Hepatocyte (in vitro differentiated cells): ENCODE measurements around the gene CDYL. TPM values are rescaled to one million over a fixed set of nuclear protein-coding genes. Genes with fewer than 3 reads are reported as not detected.
A peak's percentile ranks its signal among the peaks of the same experiment; 100 is the strongest.

Source experiments
- DNase-seq: peaks from one replicate; pipeline ENCODE4 v3.0.0-alpha.2; 2016; ENCODE audit warnings: low spot score
- H2AFZ ChIP-seq: fragments of 200-600 bp; sonication (generic); 2 replicates; pipeline ENCODE4 v1.6.0; 2016; ENCODE audit warnings: antibody characterized with exemption, mild to moderate bottlenecking
- H3K27ac ChIP-seq: fragments of 200-600 bp; sonication (generic); 2 replicates; pipeline ENCODE4 v1.5.1; 2016; ENCODE audit warnings: mild to moderate bottlenecking
- H3K27me3 ChIP-seq: fragments of 200-600 bp; sonication (generic); 2 replicates; pipeline ENCODE4 v1.6.1; 2016
- H3K36me3 ChIP-seq: fragments of 200-600 bp; sonication (generic); replicated peaks from 2 replicates; pipeline ENCODE4 v1.5.1; 2016; ENCODE audit warnings: low read depth; ENCODE audit not compliant: insufficient read depth
- H3K4me1 ChIP-seq: fragments of 200-600 bp; sonication (generic); 2 replicates; pipeline ENCODE4 v1.5.1; 2016; ENCODE audit warnings: mild to moderate bottlenecking, moderate library complexity; ENCODE audit not compliant: insufficient read depth
- H3K4me2 ChIP-seq: fragments of 200-600 bp; sonication (generic); 2 replicates; pipeline ENCODE4 v1.6.0; 2016
- H3K4me3 ChIP-seq: fragments of 200-600 bp; sonication (generic); 2 replicates; pipeline ENCODE4 v1.5.1; 2016; ENCODE audit warnings: mild to moderate bottlenecking
- H3K79me2 ChIP-seq: fragments of 200-600 bp; sonication (generic); 2 replicates; pipeline ENCODE4 v1.6.0; 2017; ENCODE audit warnings: mild to moderate bottlenecking
- H3K9me2 ChIP-seq: fragments of 200-600 bp; sonication (generic); replicated peaks from 2 replicates; pipeline ENCODE4 v1.6.0; 2017; ENCODE audit warnings: mild to moderate bottlenecking; ENCODE audit not compliant: insufficient read depth
- H3K9me3 ChIP-seq: fragments of 200-600 bp; sonication (generic); 2 replicates; pipeline ENCODE4 v1.5.1; 2016; ENCODE audit warnings: low read depth, mild to moderate bottlenecking
- H4K20me1 ChIP-seq: fragments of 200-600 bp; sonication (generic); 2 replicates; pipeline ENCODE4 v1.6.0; 2016; ENCODE audit warnings: mild to moderate bottlenecking; ENCODE audit not compliant: insufficient read depth, poor library complexity, severe bottlenecking
- CTCF ChIP-seq: fragments of 200-600 bp; sonication (generic); IDR thresholded peaks from 2 replicates; pipeline ENCODE4 v1.5.1; 2016; ENCODE audit warnings: antibody characterized with exemption, mild to moderate bottlenecking; ENCODE audit not compliant: poor library complexity
- EZH2 ChIP-seq: fragments of 200-600 bp; sonication (generic); IDR thresholded peaks from 2 replicates; pipeline ENCODE4 v1.6.1; 2016; ENCODE audit warnings: antibody characterized with exemption, mild to moderate bottlenecking, borderline replicate concordance
- EZH2phosphoT487 ChIP-seq: fragments of 200-600 bp; sonication (generic); IDR thresholded peaks from one replicate; pipeline ENCODE4 v1.6.1; 2018; ENCODE audit warnings: antibody characterized with exemption, mild to moderate bottlenecking, low read depth, moderate library complexity; ENCODE audit not compliant: unreplicated experiment, severe bottlenecking
- WGBS: methylation state at CpG from one replicate; pipeline ENCODE4 v1.1.6; 2016; ENCODE audit warnings: low lambda C conversion rate; ENCODE audit errors: missing lambda C conversion rate; 5-methylcytosine and 5-hydroxymethylcytosine counted together
- polyA plus RNA-seq: library from polyadenylated mRNA; unstranded; fragments of >200 nt; fragmentation: Nextera tagmentation; extraction: Ambion mirVana; gene quantifications from 2 replicates; pipeline ENCODE4 v1.2.1, GENCODE V29; 2016
- total RNA-seq: library from RNA; depleted of rRNA; stranded (reverse); fragments of >200 nt; gene quantifications from 2 replicates; pipeline ENCODE4 v1.2.3, GENCODE V29; 2014

Gene CDYL
- total and polyA plus RNA-seq, 2 experiments from 2014 or later, result 25.3 to 30.4 TPM

GRCh38 chr6:4727671-4728435 lies 48.4 kb upstream of the CDYL start:
- Histone ChIP-seq H3K9me2 (no peaks in the 10 kb centered on the region), H3K4me3 (no peak overlapping the region), H3K27ac (peak overlapping the region; percentile 63), H4K20me1 (no peaks in the 10 kb centered on the region), H3K36me3 (no peaks in the 10 kb centered on the region), H3K9me3 (no peaks in the 10 kb centered on the region), H3K4me2 (peak overlapping the region; percentile 63), H3K27me3 (no peaks in the 10 kb centered on the region), H3K4me1 (peaks cover 3% of the 10 kb centered on the region), H3K79me2 (no peaks in the 10 kb centered on the region), H2AFZ (no peak overlapping the region)
- TF ChIP-seq EZH2phosphoT487 (no peak), CTCF (no peak)
- 33% methylated on average over 8 of the region's 8 CpGs for WGBS
- peak; percentile 29 for DNase-seq

GRCh38 chr6:4728436-4728769 lies 47.8 kb upstream of the CDYL start:
- H3K9me3 ChIP-seq, result no peaks in the 10 kb centered on the region
- H3K79me2 ChIP-seq, result no peaks in the 10 kb centered on the region
- no peak for TF ChIP-seq EZH2phosphoT487
- no peaks in the 10 kb centered on the region for H3K9me2 ChIP-seq
- no peak overlapping the region for H2AFZ ChIP-seq
- H3K4me3 ChIP-seq, result no peak overlapping the region
- H4K20me1 ChIP-seq, result no peaks in the 10 kb centered on the region
- H3K27ac ChIP-seq, result no peak overlapping the region
- peak overlapping the region; percentile 63 for H3K4me2 ChIP-seq
- no peaks in the 10 kb centered on the region for H3K27me3 ChIP-seq
- H3K4me1 ChIP-seq, result peaks cover 3% of the 10 kb centered on the region
- DNase-seq, result no peak
- 91% methylated on average over 4 of the region's 4 CpGs for WGBS
- no peaks in the 10 kb centered on the region for H3K36me3 ChIP-seq

GRCh38 chr6:4728926-4729325 lies 47.3 kb upstream of the CDYL start:
- H2AFZ ChIP-seq, result no peak overlapping the region
- no peaks in the 10 kb centered on the region for H4K20me1 ChIP-seq
- no peaks in the 10 kb centered on the region for H3K9me3 ChIP-seq
- TF ChIP-seq EZH2 (no peak), CTCF (no peak), EZH2phosphoT487 (no peak)
- peaks cover 3% of the 10 kb centered on the region for H3K4me1 ChIP-seq
- WGBS, result 78% methylated on average over 2 of the region's 2 CpGs
- H3K4me2 ChIP-seq, result no peak overlapping the region
- no peak for DNase-seq
- H3K27me3 ChIP-seq, result no peaks in the 10 kb centered on the region
- H3K9me2 ChIP-seq, result no peaks in the 10 kb centered on the region
- H3K36me3 ChIP-seq, result no peaks in the 10 kb centered on the region
- no peak overlapping the region for H3K4me3 ChIP-seq
- no peaks in the 10 kb centered on the region for H3K79me2 ChIP-seq
- H3K27ac ChIP-seq, result no peak overlapping the region

GRCh38 chr6:4731996-4732395 lies 44.2 kb upstream of the CDYL start:
- peaks cover 3% of the 10 kb centered on the region for H3K4me1 ChIP-seq
- no peak for TF ChIP-seq EZH2phosphoT487
- no peak overlapping the region for H3K4me2 ChIP-seq
- H3K27ac ChIP-seq, result no peak overlapping the region
- H3K9me2 ChIP-seq, result no peaks in the 10 kb centered on the region
- no peaks in the 10 kb centered on the region for H3K9me3 ChIP-seq
- no peaks in the 10 kb centered on the region for H4K20me1 ChIP-seq
- WGBS, result 100% methylated on average over 3 of the region's 3 CpGs
- no peaks in the 10 kb centered on the region for H3K36me3 ChIP-seq
- H3K27me3 ChIP-seq, result no peaks in the 10 kb centered on the region
- H2AFZ ChIP-seq, result no peak overlapping the region
- no peak for DNase-seq
- H3K79me2 ChIP-seq, result no peaks in the 10 kb centered on the region
- H3K4me3 ChIP-seq, result no peak overlapping the region
